Measurements from ENCODE around the gene TRMT6.
A peak's percentile ranks its signal among the peaks of the same experiment; 100 is the strongest.

TRMT6 gene

DNA sequence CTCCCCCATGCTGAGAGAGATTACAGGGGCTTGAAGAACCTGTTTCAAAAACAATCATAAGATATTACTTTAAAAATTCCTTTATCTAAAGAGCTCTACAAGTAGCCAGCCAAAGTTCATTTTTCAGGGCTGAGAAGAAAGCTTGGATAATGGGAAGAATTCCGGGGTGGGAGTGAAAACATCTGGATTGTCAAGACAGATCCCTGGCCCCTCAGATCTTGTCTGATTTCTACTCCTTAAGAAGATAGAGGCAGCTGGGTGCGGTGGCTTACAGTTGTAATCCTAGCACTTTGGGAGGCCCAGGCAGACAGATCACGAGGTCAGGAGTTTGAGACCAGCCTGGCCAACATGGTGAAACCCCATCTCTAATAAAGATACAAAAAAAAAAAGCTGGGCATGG, 24.8 kb downstream of the TRMT6 start:
- TF ChIP-seq, protein P1, sequence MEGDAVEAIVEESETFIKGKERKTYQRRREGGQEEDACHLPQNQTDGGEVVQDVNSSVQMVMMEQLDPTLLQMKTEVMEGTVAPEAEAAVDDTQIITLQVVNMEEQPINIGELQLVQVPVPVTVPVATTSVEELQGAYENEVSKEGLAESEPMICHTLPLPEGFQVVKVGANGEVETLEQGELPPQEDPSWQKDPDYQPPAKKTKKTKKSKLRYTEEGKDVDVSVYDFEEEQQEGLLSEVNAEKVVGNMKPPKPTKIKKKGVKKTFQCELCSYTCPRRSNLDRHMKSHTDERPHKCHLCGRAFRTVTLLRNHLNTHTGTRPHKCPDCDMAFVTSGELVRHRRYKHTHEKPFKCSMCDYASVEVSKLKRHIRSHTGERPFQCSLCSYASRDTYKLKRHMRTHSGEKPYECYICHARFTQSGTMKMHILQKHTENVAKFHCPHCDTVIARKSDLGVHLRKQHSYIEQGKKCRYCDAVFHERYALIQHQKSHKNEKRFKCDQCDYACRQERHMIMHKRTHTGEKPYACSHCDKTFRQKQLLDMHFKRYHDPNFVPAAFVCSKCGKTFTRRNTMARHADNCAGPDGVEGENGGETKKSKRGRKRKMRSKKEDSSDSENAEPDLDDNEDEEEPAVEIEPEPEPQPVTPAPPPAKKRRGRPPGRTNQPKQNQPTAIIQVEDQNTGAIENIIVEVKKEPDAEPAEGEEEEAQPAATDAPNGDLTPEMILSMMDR (IDR thresholded peaks at IDR 0.05; ENCODE audit: low read depth, low read length), result no peak
- DNase-seq (ENCODE audit: low read depth, low spot score), result no peak
- no peak overlapping the region for H3K4me3 ChIP-seq (ENCODE audit: low read depth, low read length)
- in situ Hi-C loops (cut with HindIII; ENCODE audit: low sequenced_read_pairs), result no loop called here

DNA sequence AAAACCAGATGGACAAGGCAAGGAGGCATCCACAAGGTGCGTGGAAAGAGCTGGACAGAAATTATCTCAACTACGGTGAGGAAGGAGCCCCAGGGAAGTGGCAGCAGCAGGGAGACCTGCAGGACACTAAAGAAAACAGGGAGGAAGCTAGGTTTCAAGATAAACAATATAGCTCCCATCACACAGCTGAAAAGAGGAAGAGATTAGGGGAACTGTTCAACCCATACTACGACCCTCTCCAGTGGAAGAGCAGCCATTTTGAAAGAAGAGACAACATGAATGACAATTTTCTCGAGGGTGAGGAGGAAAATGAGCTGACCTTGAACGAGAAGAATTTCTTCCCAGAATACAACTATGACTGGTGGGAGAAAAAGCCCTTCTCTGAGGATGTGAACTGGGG, 26.8 kb downstream of the TRMT6 start:
- H3K4me3 ChIP-seq (ENCODE audit: low read depth, low read length), result no peak overlapping the region
- TF ChIP-seq, protein P1 (IDR thresholded peaks at IDR 0.05; ENCODE audit: low read depth, low read length), result no peak
- no peak for DNase-seq (ENCODE audit: low read depth, low spot score)
- in situ Hi-C loops (cut with HindIII; ENCODE audit: low sequenced_read_pairs), result no loop called here

GRCh38 chr20:5920581-5920980, 29.8 kb downstream of the TRMT6 start:
- in situ Hi-C loops (cut with HindIII; ENCODE audit: low sequenced_read_pairs), result no loop called here
- TF ChIP-seq, protein P1 (IDR thresholded peaks at IDR 0.05; ENCODE audit: low read depth, low read length), result no peak
- no peak for DNase-seq (ENCODE audit: low read depth, low spot score)
- H3K4me3 ChIP-seq (ENCODE audit: low read depth, low read length), result no peak overlapping the region

DNA sequence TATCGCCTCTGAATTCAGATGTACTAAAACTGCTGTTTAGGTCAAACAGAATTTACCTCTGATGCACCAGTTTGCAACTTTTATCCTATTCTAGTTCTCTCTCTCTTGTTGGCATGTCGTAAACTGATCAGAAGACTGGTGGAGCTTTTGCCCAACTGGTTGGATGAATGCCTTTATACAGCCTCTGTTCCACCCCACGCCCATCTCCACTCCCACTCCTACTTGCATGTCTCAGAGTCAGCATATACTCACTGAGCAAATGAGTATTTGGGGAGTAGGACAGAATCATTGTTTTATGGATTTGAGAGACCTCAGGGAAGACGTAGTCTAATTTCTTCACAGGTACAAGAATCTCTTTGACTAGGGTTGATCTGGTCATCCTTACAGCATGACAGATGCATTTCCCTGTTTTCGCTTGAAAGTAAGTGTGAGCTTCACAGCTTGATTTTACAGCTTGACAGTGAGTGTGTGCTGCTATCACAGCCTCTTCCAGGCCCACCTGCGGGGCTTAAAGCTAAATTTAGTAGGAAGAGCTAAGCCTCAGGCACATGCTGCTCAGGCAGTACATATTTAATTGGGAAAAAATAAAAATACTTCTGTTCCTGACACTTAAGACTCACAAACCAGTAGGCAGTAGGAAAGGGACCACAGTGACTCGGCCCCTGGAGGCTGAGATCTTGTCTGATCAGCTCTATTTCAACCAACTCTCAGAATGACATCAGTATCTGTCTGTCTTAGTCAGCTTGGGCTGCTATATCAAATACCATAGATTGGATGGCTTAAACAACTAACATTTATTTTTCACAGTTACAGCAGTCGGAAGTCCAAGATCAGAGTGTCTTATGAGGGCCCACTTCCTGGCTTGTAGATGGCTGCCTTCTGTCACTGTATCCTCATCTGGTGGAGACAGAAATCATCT, 30.4 kb downstream of the TRMT6 start:
- DNase-seq (ENCODE audit: low read depth, low spot score), result peak; percentile 7
- H3K4me3 ChIP-seq (ENCODE audit: low read depth, low read length), result no peak overlapping the region
- in situ Hi-C loops (cut with HindIII; ENCODE audit: low sequenced_read_pairs), result no loop called here
- TF ChIP-seq, protein P1 (IDR thresholded peaks at IDR 0.05; ENCODE audit: low read depth, low read length), result no peak

- in situ Hi-C loops (cut with HindIII; ENCODE audit: low sequenced_read_pairs), result no loop called here
- no peak overlapping the region for H3K4me3 ChIP-seq (ENCODE audit: low read depth, low read length)
- DNase-seq (ENCODE audit: low read depth, low spot score), result peak; percentile 59
- TF ChIP-seq, protein P1 (IDR thresholded peaks at IDR 0.05; ENCODE audit: low read depth, low read length), result no peak
Measured at GRCh38 chr20:5918856-5919625, 31.3 kb downstream of the TRMT6 start.

DNA sequence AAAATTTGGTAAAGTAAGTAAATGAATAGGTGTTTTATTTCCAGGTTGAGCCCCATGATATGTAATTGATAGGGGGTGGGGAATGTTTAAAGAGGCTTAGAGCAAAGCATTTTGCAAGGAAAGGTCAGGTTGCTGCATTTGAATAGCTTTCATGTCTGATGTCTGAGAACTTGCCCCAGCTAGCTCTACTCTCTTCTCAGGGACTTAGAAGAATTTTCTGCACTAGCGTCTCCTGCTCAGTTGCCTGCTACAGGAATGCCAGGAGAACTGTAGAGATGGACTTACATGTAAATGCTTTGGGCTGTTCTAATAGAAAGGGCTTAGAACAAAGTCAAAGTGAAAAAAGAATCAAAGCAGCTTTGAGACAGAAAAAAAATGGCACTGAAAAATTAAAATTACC, 35.5 kb downstream of the TRMT6 start:
- no peak overlapping the region for H3K4me3 ChIP-seq (ENCODE audit: low read depth, low read length)
- in situ Hi-C loops (cut with HindIII; ENCODE audit: low sequenced_read_pairs), result no loop called here
- TF ChIP-seq, protein P1 (IDR thresholded peaks at IDR 0.05; ENCODE audit: low read depth, low read length), result no peak
- DNase-seq (ENCODE audit: low read depth, low spot score), result no peak
